ENCODE measurements around the gene UBAP1. TPM values are rescaled to one million over a fixed set of nuclear protein-coding genes. Genes with fewer than 3 reads are reported as not detected.
A peak's percentile ranks its signal among the peaks of the same experiment; 100 is the strongest.
"Not testable (repeated sequence)": the region's sequence is repeated elsewhere in the genome, so short reads cannot be mapped to it uniquely, and the experiment has no call there.

Gene UBAP1
- total RNA-seq, 2 donors from 2014 or later, result 42.8 to 44.9 TPM

DNA sequence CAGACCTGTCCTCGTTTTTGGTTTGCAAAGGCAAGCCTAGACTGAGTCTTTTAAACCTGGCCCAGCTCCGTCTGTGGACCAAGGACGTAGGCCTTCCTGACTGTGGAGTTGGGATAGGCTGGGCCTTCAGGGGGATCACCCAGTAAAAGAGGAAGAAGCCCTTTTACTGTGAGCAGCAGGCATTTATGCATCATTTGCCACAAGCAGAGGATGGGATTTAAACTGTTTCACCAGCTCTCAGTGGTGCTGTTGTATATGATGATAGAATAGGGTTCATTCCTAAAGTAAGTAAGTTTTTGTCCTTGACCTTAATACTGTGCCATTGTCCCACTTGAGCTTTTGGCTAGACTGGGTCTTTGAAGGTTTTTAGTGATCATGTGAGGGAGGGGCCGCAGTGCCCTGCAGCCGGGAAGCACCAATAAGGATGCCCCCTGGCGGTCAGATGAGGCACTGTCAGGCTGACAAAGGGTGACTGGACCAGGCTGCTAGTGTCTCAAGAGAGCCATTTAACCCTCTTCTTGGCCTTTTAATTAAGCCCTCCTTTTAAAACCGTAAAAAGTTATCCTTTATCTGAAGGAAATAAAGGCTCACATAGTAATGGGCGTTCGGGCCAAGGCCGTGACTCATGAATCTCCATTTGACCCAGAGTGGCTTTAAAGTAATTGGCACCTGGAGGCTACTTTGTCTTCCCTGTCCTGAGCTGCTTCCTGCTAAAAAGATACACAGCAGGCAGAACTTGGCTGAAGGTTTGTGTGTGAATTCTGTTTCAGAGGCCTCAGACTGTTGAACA, 74.0 kb downstream of the UBAP1 start:
- intact Hi-C loops (cut with DNase I), result loop anchor here in 1 of 2 donors (10.0 kb wide), 1 partner anchor 128 kb away; the partner anchor contains the start of gene DCAF12
- peak; percentile 86 for DNase-seq (ENCODE audit: low spot score)

- intact Hi-C loops (cut with DNase I), result loop anchor here in 1 of 2 donors (10.0 kb wide), 1 partner anchor 129 kb away; the partner anchor contains the start of gene DCAF12
- no peak for DNase-seq (ENCODE audit: low spot score)
These were observed 74.6 kb downstream of the UBAP1 start for GRCh38 chr9:34253460-34253837.

DNA sequence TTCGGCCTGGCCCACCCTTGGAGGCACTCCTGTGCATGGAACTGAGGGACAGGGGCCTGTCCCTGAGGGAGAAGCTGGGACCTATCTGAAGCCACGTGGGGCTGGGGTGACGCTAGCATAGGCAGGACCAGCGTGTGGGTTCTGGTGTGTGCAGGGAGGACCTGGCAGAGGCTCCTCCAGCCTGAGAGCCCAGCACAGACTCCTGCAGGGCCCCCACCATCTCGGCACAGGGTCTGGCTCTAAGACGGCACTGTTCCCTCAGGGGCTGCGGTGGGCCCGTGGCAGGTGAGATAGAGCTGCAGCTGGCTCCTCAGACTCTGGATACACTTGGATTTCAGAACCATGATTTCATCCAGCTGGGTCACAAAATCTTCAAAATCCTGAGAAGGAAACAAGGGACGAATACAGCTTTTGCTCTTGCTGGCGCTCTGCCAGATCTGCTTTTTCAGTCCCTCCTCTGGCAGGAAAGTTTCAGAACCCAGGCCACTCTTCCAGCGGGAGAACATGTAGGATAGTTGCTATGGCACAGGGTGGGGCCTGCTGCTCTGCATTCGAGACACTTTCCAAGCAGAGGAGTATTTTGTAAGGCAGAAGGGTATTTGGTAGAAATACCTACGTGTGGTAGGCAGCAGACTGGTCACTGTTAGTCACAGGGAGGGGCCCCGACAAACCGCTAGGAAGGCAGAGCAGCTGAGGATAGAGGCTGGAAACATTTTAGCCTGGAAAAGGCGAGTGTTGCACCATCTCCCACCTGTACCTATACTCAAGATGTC, 75.5 kb downstream of the UBAP1 start:
- intact Hi-C loops (cut with DNase I), result loop anchor here in 1 of 2 donors (10.0 kb wide), 1 partner anchor 130 kb away; the partner anchor contains the start of gene DCAF12
- DNase-seq (ENCODE audit: low spot score), result no peak

- no peak for DNase-seq (ENCODE audit: low spot score)
- intact Hi-C loops (cut with DNase I), result loop anchor here in 1 of 2 donors (10.0 kb wide), 1 partner anchor 130 kb away; the partner anchor contains the start of gene DCAF12
These were observed 76.4 kb downstream of the UBAP1 start for GRCh38 chr9:34254966-34255825.

GRCh38 chr9:34256104-34256503, 77.3 kb downstream of the UBAP1 start:
- intact Hi-C loops (cut with DNase I), result loop anchor here in 1 of 2 donors (10.0 kb wide), 1 partner anchor 131 kb away; the partner anchor contains the start of gene DCAF12

DNA sequence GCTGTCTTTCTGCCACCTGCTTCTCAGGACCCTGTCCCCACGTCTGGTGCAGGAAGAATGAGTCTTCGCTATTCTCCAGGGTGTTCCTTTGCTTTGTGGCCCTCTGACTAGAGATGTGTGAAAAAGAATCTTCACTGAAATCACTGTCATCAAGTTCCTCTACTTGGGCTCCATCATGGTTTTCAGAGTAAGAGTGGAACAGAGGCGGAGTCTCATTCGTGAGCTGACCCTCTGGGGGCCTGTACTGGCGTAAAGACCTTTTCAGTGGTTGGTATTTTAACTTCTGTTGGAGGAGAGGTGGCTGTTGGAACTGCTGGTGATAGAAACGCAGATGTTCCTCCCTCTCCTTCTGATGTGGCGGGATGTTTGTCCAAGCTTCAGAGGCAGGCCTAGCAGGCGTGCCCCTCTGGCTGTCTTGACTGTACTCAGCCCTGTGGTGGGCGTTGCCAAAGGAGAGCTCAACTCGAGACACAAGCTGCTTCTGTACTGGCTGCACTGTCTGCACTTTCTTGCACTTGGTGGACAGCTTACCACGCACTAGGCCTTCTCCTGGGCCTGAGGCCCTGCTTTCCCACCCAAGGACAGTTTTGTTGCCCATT, 78.2 kb downstream of the UBAP1 start:
- intact Hi-C loops (cut with DNase I), result loop anchor here in 1 of 2 donors (10.0 kb wide), 1 partner anchor 132 kb away; the partner anchor contains the start of gene DCAF12
- peak; percentile 84 for DNase-seq (ENCODE audit: low spot score)

More at GRCh38 chr9:34256104-34256503, 77.3 kb downstream of the UBAP1 start:
- no peak for DNase-seq (ENCODE audit: low spot score)

DNA sequence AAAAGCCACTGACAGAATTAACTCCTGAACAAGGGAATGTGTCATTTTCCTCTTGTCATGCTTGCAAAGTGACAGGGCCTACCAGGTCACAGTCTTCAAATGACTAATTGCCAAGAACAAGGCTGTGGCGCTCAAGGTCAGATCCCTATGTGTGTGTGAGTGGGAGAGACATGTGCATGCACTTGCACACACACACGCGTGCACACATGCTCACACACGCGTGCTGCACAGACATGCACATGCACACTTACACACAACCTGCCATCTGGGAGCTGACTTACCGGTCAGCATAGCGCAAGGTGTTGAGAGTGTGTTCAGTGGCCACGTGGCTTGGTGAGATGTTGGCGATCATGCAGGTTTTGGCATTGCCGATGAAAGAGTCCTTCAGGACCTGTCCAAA, 80.5 kb downstream of the UBAP1 start:
- intact Hi-C loops (cut with DNase I), result loop anchor here in 1 of 2 donors (10.0 kb wide), 1 partner anchor 135 kb away; the partner anchor contains the start of gene DCAF12

DNA sequence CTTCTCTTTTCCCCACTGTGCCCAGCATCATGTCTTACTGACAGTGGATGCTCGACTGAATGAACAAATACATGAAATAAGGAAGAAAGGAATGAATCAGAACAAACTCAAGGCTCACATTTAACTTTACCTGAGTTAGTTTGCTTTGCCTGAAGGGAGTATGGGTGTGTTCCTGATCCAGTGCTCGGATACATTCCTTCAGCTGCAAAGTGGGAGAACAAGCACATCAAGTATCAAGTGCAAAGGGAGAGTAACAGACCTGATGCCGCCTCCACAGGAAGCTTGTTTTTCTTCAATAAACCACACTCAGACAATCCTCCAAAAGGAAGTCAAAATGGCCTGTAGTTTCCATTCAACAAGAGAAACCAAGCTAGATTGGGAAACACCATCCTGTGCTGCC, 84.1 kb downstream of the UBAP1 start:
- no peak for DNase-seq (ENCODE audit: low spot score)
- intact Hi-C loops (cut with DNase I), result no loop called here

More for the DNA sequence above, 80.5 kb downstream of the UBAP1 start:
- DNase-seq (ENCODE audit: low spot score), result no peak

- intact Hi-C loops (cut with DNase I), result no loop called here
- DNase-seq (ENCODE audit: low spot score), result no peak
These were observed 88.8 kb downstream of the UBAP1 start for GRCh38 chr9:34267660-34268059.

GRCh38 chr9:34271265-34272006, 92.6 kb downstream of the UBAP1 start:
- intact Hi-C loops (cut with DNase I), result no loop called here
- DNase-seq (ENCODE audit: low spot score), result no peak

DNA sequence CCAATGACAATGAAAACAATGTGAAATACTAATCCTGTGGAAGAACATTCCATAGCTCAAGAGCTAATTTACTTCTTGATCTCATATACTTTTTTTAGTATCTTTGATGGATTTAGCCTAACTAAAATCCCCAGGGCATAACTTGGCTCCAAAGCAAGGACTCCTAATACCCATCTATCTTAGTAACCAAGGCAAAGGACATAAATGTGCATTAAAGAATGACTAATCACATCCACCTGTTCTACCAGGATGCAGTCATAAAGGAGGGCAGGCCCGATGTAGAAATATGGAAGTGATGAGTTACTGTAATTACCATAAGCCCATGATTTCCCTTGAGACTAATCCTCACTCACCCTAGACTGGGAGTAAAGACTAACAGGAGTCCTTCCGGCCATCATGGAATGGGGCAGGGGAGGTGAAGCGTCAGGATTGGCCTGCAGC, 93.3 kb downstream of the UBAP1 start:
- DNase-seq (ENCODE audit: low spot score), result no peak
- intact Hi-C loops (cut with DNase I), result no loop called here

GRCh38 chr9:34273588-34273987, 94.7 kb downstream of the UBAP1 start:
- DNase-seq (ENCODE audit: low spot score); intact Hi-C loops (cut with DNase I): not testable (repeated sequence)

DNA sequence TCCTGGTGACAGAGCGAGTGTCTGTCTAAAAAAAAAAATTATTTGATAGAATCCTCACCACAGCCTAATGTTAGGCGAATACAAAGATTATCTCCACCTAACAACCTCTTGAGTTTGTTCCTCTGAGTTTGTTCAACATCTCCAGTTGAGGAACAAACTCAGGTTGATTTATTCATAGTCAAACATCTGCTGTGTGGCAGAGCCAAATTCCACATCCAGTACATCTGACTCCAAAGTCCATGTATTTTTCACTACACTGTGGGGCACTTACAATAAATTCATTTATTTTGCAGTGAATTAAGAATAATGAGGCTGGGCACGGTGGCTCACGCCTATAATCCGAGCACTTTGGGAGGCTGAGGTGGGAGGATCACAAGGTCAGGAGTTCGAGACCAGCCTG, 97.0 kb downstream of the UBAP1 start:
- DNase-seq (ENCODE audit: low spot score), result no peak
- intact Hi-C loops (cut with DNase I), result no loop called here

DNA sequence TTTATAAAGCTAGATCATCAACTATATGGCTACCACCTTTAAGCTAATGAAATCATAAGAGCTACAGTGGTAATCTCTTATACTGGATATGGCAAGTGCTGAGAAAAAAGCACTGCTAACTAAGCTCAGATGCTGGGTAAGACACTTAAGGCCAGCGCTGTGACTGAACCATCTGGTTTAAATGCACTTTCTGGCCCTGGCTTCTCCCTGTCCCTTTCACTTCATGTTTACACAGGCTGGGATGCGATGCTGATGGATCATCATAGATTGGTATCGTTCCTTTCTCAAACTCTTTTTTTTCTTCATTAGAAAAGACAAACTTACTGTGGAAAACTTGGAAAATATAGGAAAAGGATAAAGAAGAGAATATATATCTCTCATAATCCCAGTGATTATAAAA, 97.9 kb downstream of the UBAP1 start:
- DNase-seq (ENCODE audit: low spot score), result no peak
- intact Hi-C loops (cut with DNase I), result no loop called here

DNA sequence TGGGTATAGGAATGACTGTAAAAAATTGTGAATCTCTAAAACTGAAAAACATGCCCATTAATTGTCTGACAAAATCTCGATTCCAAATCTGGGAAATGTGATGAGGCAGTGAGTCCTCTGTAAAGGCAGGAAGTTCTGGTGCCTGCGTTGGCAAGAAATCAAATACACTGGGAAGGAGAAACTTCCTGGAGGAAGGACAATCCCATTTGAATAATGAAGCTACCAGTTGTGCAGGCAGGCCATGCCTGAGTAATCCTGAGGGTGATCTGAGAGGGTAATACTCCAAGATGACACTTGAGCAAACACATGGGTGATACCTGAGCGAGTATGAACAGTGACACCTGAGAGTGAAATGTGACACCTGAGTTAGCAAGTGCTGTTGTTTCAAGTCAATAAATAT, 100.6 kb downstream of the UBAP1 start:
- intact Hi-C loops (cut with DNase I), result no loop called here
- DNase-seq (ENCODE audit: low spot score), result no peak

GRCh38 chr9:34282096-34282495, 103.3 kb downstream of the UBAP1 start:
- DNase-seq (ENCODE audit: low spot score), result no peak
- intact Hi-C loops (cut with DNase I), result no loop called here

GRCh38 chr9:34289159-34289558, 110.3 kb downstream of the UBAP1 start:
- intact Hi-C loops (cut with DNase I), result no loop called here
- DNase-seq (ENCODE audit: low spot score), result no peak

DNA sequence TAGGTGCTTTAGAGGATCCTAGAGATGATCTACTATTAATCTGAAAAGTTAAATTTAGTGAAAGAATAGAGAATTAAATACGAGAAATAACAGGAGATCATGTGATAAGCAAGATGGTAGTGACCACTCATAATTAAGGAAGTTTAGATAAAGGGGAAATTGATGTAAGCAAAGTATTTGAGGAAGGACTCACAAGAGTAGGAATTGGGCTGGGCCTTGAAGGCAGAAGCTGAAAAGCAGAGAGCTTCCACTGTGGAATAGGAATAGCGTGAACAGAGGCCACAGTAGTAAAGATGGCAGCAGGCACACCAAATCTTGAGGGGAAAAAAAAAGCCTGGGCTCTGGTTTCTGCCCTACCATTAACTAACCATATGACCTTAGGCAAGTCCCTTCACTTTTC, 112.2 kb downstream of the UBAP1 start:
- intact Hi-C loops (cut with DNase I), result no loop called here
- DNase-seq (ENCODE audit: low spot score), result no peak
